Endothelial cell of umbilical vein (primary cell): ENCODE measurements around the gene CBX5. TPM values are rescaled to one million over a fixed set of nuclear protein-coding genes. Genes with fewer than 3 reads are reported as not detected.

Experiments used
- BruUV-seq: library from RNA; stranded (reverse); fragments of 400-500 nt; replicated peaks from 2 replicates; lab custom pipeline; 2021; lab: Mats Ljungman, UMichigan
- CTCF ChIA-PET: fragments of 300-600, 350-600 bp; sonication (Branson Sonifier 250); formaldehyde crosslinking; loops from one replicate; lab custom pipeline; 2021; ENCODE audit warnings: antibody characterized with exemption, inconsistent platforms; lab: Charles Lee
- POLR2A ChIA-PET: fragments of 300-600, 350-600 bp; sonication (Branson Sonifier 250); formaldehyde crosslinking; loops from one replicate; lab custom pipeline; 2021; ENCODE audit warnings: antibody characterized with exemption, inconsistent platforms; lab: Charles Lee
- DNase-seq: peaks from one replicate; pipeline ENCODE4 v3.0.0-alpha.2; 2011; ENCODE audit warnings: low read depth, low spot score
- FAIRE-seq: peaks from 2 replicates; lab custom pipeline; 2011; peaks lifted over from hg19 to GRCh38; lab: Jason Lieb, UNC
- H2AFZ ChIP-seq: 2 replicates; pipeline ENCODE4 v1.6.0; 2012; ENCODE audit warnings: low read depth, low read length, control low read depth, inconsistent platforms
- H3K27ac ChIP-seq: 2 replicates; pipeline ENCODE4 v1.5.1; 2011; ENCODE audit warnings: low read depth, mild to moderate bottlenecking, control low read depth, low read length, moderate library complexity; ENCODE audit not compliant: insufficient read depth
- H3K27me3 ChIP-seq, 2 experiments: 2 replicates each; pipeline versions ENCODE4 v1.6.0 to v1.6.1; 2011; ENCODE audit warnings: low read length in 2 of 2, mixed read lengths in 1 of 2; ENCODE audit not compliant: control insufficient read depth in 2 of 2, insufficient read depth in 2 of 2
- H3K36me3 ChIP-seq, 2 experiments: 2 replicates in 1 of 2; 3 replicates in 1 of 2; pipeline ENCODE4 v1.5.1; 2011; ENCODE audit warnings: low read length in 2 of 2, mild to moderate bottlenecking in 1 of 2, moderate library complexity in 1 of 2; ENCODE audit not compliant: control insufficient read depth in 2 of 2, insufficient read depth in 2 of 2; ENCODE audit errors: extremely low read depth in 1 of 2
- H3K4me1 ChIP-seq: 3 replicates; pipeline ENCODE4 v1.5.1; 2011; ENCODE audit warnings: mild to moderate bottlenecking, low read length; ENCODE audit not compliant: control insufficient read depth, insufficient read depth; ENCODE audit errors: extremely low read depth
- H3K4me2 ChIP-seq: 2 replicates; pipeline ENCODE4 v1.6.1; 2011; ENCODE audit warnings: low read length, control low read depth, mixed read lengths; ENCODE audit not compliant: insufficient read depth
- H3K4me3 ChIP-seq, 3 experiments: fragments of 200-600 bp in 1 of 3; sonication (generic), shearing (Covaris generic) in 1 of 3; replicated peaks in 1 of 3; 2 replicates each; pipeline ENCODE4 v1.5.1; 2011 to 2016; ENCODE audit warnings: control low read depth in 3 of 3, low read length in 3 of 3, mild to moderate bottlenecking in 2 of 3, inconsistent platforms in 1 of 3, low read depth in 1 of 3, moderate library complexity in 1 of 3; ENCODE audit not compliant: insufficient read depth in 1 of 3
- H3K79me2 ChIP-seq: 2 replicates; pipeline ENCODE4 v1.6.0; 2012; ENCODE audit warnings: low read length, inconsistent platforms; ENCODE audit not compliant: control insufficient read depth, insufficient read depth
- H3K9ac ChIP-seq: replicated peaks from 2 replicates; pipeline ENCODE3; 2011; ENCODE audit warnings: low read length, control low read depth; ENCODE audit not compliant: insufficient read depth; ENCODE audit errors: extremely low read depth
- H3K9me1 ChIP-seq: replicated peaks from 3 replicates; pipeline ENCODE4 v1.6.0; 2011; ENCODE audit warnings: mild to moderate bottlenecking, low read length; ENCODE audit not compliant: control insufficient read depth, insufficient read depth; ENCODE audit errors: extremely low read depth
- H3K9me3 ChIP-seq: replicated peaks from 2 replicates; pipeline ENCODE4 v1.5.1; 2012; ENCODE audit warnings: low read length, inconsistent platforms; ENCODE audit not compliant: control insufficient read depth, insufficient read depth
- H4K20me1 ChIP-seq: replicated peaks from 2 replicates; pipeline ENCODE3; 2011; ENCODE audit warnings: mild to moderate bottlenecking, low read length; ENCODE audit not compliant: control insufficient read depth, insufficient read depth; ENCODE audit errors: extremely low read depth
- EZH2 ChIP-seq: IDR thresholded peaks from 2 replicates; pipeline ENCODE4 v1.6.1; 2012; ENCODE audit warnings: borderline replicate concordance, low read depth, mild to moderate bottlenecking, moderate library complexity, low read length, inconsistent platforms; ENCODE audit not compliant: severe bottlenecking
- FOS ChIP-seq: IDR thresholded peaks from 2 replicates; pipeline ENCODE4 v1.6.1; 2011; ENCODE audit warnings: mild to moderate bottlenecking, low read length, moderate library complexity, borderline replicate concordance; ENCODE audit not compliant: insufficient read depth
- GATA2 ChIP-seq: IDR thresholded peaks from 2 replicates; pipeline ENCODE4 v1.7.0; 2011; ENCODE audit warnings: low read depth, mild to moderate bottlenecking, moderate library complexity, mixed read lengths, low read length; ENCODE audit not compliant: insufficient read length, insufficient read depth
- JUN ChIP-seq: IDR thresholded peaks from 2 replicates; pipeline ENCODE4 v1.6.1; 2011; ENCODE audit warnings: borderline replicate concordance, low read depth; ENCODE audit not compliant: insufficient read length, insufficient read depth
- MAX ChIP-seq: IDR thresholded peaks from 2 replicates; pipeline ENCODE4 v1.6.1; 2011; ENCODE audit not compliant: insufficient read depth, insufficient read length
- MYC ChIP-seq: IDR thresholded peaks from one replicate; pipeline ENCODE4 v1.6.1; 2011; ENCODE audit warnings: mild to moderate bottlenecking, low read depth, low read length
- POLR2A ChIP-seq: IDR thresholded peaks from 2 replicates; pipeline ENCODE4 v1.6.1; 2012; ENCODE audit warnings: low read depth, mild to moderate bottlenecking, control low read depth, low read length
- POLR2AphosphoS5 ChIP-seq: IDR thresholded peaks from 2 replicates; pipeline ENCODE4 v1.6.1; 2012; ENCODE audit warnings: low read depth, mild to moderate bottlenecking, control low read depth, low read length, moderate library complexity; ENCODE audit not compliant: insufficient read depth
- dilution Hi-C: fragments of 300-500 bp; cut with MboI; formaldehyde crosslinking; loops from one replicate; pipeline ENCODE4 v1.15.0; 2019; ENCODE audit warnings: low sequenced_read_pairs; ENCODE audit not compliant: extremely low pct_ligation_motif_present
- intact Hi-C: fragments of 100-400 bp; cut with micrococcal nuclease; formaldehyde crosslinking; loops from one replicate; pipeline ENCODE4 v1.10.0; 2022
- polyA plus RNA-seq, 4 experiments: library from polyadenylated mRNA; depleted of rRNA in 3 of 4; stranded (reverse) in 3 of 4; unstranded in 1 of 4; fragments of >200 nt; gene quantifications; 2 replicates each; pipeline versions ENCODE4 v1.2.1 to v1.2.3, GENCODE V29; 2011 to 2012; ENCODE audit warnings: missing spikeins in 1 of 4
- total RNA-seq: library from RNA; stranded (reverse); gene quantifications from 2 replicates; pipeline ENCODE4 v1.2.3, GENCODE V29; 2021
- TF ChIP-seq, protein P1 (sequence below), 2 donors: IDR thresholded peaks; 1 replicate in 1 of 2; 2 replicates in 1 of 2; pipeline ENCODE4 v1.5.1; 2011; ENCODE audit warnings: low read length in 2 of 2, mild to moderate bottlenecking in 2 of 2, moderate library complexity in 2 of 2, control low read depth in 1 of 2, inconsistent platforms in 1 of 2, low read depth in 1 of 2; ENCODE audit not compliant: insufficient read depth in 1 of 2; ENCODE audit errors: extremely low read depth in 1 of 2

CBX5 gene
- total and polyA plus RNA-seq, 2 donors (not counting 3 experiments of a cell fraction or from before 2014, with no cell fraction given): 22.8 to 111 TPM

- no peak overlapping the region for H3K9ac ChIP-seq
- H3K9me1 ChIP-seq: no peaks in the 10 kb centered on the region
- POLR2A ChIA-PET: no interaction called here
- H3K36me3 ChIP-seq: no peaks in the 10 kb centered on the region
- CTCF ChIA-PET: interaction anchor here (1.1 to 2.8 kb wide), 5 partner anchors 9 to 143 kb away, joined by 4 to 15 read pairs (median 5); partner anchors contain the start of gene COPZ1
- no peaks in the 10 kb centered on the region for H4K20me1 ChIP-seq
- FAIRE-seq: no peak
- no TSS peak for BruUV-seq
- intact Hi-C loops: no loop called here
- no peak for TF ChIP-seq FOS
- TF ChIP-seq, protein P1, sequence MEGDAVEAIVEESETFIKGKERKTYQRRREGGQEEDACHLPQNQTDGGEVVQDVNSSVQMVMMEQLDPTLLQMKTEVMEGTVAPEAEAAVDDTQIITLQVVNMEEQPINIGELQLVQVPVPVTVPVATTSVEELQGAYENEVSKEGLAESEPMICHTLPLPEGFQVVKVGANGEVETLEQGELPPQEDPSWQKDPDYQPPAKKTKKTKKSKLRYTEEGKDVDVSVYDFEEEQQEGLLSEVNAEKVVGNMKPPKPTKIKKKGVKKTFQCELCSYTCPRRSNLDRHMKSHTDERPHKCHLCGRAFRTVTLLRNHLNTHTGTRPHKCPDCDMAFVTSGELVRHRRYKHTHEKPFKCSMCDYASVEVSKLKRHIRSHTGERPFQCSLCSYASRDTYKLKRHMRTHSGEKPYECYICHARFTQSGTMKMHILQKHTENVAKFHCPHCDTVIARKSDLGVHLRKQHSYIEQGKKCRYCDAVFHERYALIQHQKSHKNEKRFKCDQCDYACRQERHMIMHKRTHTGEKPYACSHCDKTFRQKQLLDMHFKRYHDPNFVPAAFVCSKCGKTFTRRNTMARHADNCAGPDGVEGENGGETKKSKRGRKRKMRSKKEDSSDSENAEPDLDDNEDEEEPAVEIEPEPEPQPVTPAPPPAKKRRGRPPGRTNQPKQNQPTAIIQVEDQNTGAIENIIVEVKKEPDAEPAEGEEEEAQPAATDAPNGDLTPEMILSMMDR (IDR thresholded peaks at IDR 0.05; ENCODE audit: extremely low read depth in 1 of 2, insufficient read depth in 1 of 2, low read depth in 1 of 2, low read length in 2 of 2): no peak
- no peak for TF ChIP-seq MAX
- no peak for TF ChIP-seq GATA2
- no peak for TF ChIP-seq POLR2AphosphoS5
- TF ChIP-seq JUN: no peak
- TF ChIP-seq MYC: no peak
- TF ChIP-seq EZH2: no peak
- TF ChIP-seq POLR2A: no peak
- no peak overlapping the region for H3K4me2 ChIP-seq
- H3K27me3 ChIP-seq: no peaks in the 10 kb centered on the region
- no peak overlapping the region for H3K4me3 ChIP-seq
- no peak for DNase-seq
- H3K4me1 ChIP-seq: peaks cover 20% of the 10 kb centered on the region
- no peak overlapping the region for H3K27ac ChIP-seq
- no peak overlapping the region for H2AFZ ChIP-seq
- H3K9me3 ChIP-seq: no peaks in the 10 kb centered on the region
- no peaks in the 10 kb centered on the region for H3K79me2 ChIP-seq
- dilution Hi-C loops: no loop called here
Measured at GRCh38 chr12:54227376-54227775, 52.5 kb downstream of the CBX5 start.
